Gastrocnemius medialis (tissue), 4 donors: ENCODE measurements around the gene LAMA2. TPM values are rescaled to one million over a fixed set of nuclear protein-coding genes. Genes with fewer than 3 reads are reported as not detected.

Experiments
- ATAC-seq, 2 donors: fragments of 150-250 bp; one replicate each; pipeline ENCODE4 v1.9.1; 2016
- DNase-seq, 2 donors: peaks; one replicate each; pipeline ENCODE4 v3.0.0-alpha.2; 2019
- H3K27ac ChIP-seq, 4 donors: fragments of 200-600 bp; sonication (generic); 1 replicate in 1 of 4; 2 replicates in 3 of 4; pipeline ENCODE4 v1.5.1; 2016 to 2018; ENCODE audit warnings: mild to moderate bottlenecking in 2 of 4, moderate library complexity in 1 of 4
- H3K27me3 ChIP-seq, 3 donors: fragments of 200-600 bp; sonication (generic) in 2 of 3; 1 replicate in 1 of 3; 2 replicates in 2 of 3; pipeline versions ENCODE4 v1.5.1 to v1.6.0; 2016 to 2019; ENCODE audit warnings: mild to moderate bottlenecking in 1 of 3, moderate library complexity in 1 of 3
- H3K36me3 ChIP-seq, 2 donors: fragments of 200-600 bp; sonication (generic) in 1 of 2; one replicate each; pipeline ENCODE4 v1.5.1; 2017 to 2018
- H3K4me1 ChIP-seq, 2 donors: fragments of 200-600 bp; sonication (generic) in 1 of 2; one replicate each; pipeline ENCODE4 v1.5.1; 2016 to 2017; ENCODE audit warnings: mild to moderate bottlenecking in 2 of 2
- H3K4me3 ChIP-seq, 4 donors: fragments of 200-600 bp; sonication (generic) in 3 of 4; 1 replicate in 1 of 4; 2 replicates in 3 of 4; pipeline ENCODE4 v1.5.1; 2016 to 2019; ENCODE audit warnings: mild to moderate bottlenecking in 2 of 4
- H3K9me3 ChIP-seq, 3 donors: fragments of 200-600 bp; sonication (generic) in 2 of 3; 1 replicate in 1 of 3; 2 replicates in 2 of 3; pipeline ENCODE4 v1.5.1; 2016 to 2019
- CTCF ChIP-seq, 5 experiments: fragments of 450-650 bp in 3 of 5; fragments of 200-600 bp in 2 of 5; sonication (generic) in 2 of 5; IDR thresholded peaks in 4 of 5; conservative IDR thresholded peaks in 1 of 5; 1 replicate in 4 of 5; 2 replicates in 1 of 5; pipeline ENCODE4 v1.5.1; 2016 to 2019; ENCODE audit warnings: antibody characterized with exemption in 5 of 5, mild to moderate bottlenecking in 3 of 5, moderate library complexity in 3 of 5
- POLR2A ChIP-seq, 2 donors: fragments of 450-650 bp; IDR thresholded peaks; one replicate each; pipeline ENCODE4 v1.6.1; 2017; ENCODE audit warnings: antibody characterized with exemption in 2 of 2, mild to moderate bottlenecking in 2 of 2, moderate library complexity in 2 of 2
- in situ Hi-C, 4 donors: fragments of 200-750 bp; cut with MboI; loops; one replicate each; pipeline versions ENCODE4 v1.15.0 to v1.8.0; 2017; ENCODE audit warnings: low sequenced_read_pairs in 4 of 4
- intact Hi-C: fragments of 100-400 bp; cut with DNase I; formaldehyde crosslinking; loops from one replicate; pipeline ENCODE4 v1.15.1; 2023; ENCODE audit warnings: low total_unique reads
- total RNA-seq, 4 donors: library from RNA; depleted of rRNA; stranded (reverse); fragments of >200 nt; gene quantifications; one replicate each; pipeline versions ENCODE4 v1.1.0 to v1.2.3, GENCODE V29; 2016

LAMA2 gene
- total RNA-seq, 4 donors from 2014 or later: 52.9 to 113 (median 71.3) TPM

- ATAC-seq: no peak
- in situ Hi-C loops: no loop called here
These were observed 22.2 kb upstream of the LAMA2 start for GRCh38 chr6:128860782-128861181.

DNA sequence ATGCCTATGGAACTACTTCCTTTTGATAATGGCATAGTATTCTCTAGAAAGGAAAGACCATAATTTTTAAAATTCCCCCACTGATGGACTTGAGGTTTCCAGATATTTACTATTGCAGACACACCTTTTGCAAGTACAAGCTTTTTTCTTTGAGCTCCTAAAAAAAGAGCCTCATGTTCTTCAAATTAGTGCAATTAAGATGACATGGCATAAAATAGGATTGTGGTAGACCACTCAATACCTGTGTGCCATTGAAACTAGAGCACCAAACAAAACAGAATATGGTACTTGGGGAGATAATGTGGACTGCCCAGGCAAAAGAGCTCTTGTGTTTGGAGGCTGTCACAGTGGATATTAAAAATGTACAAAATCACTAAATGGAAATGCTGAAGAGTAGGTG, 19.0 kb upstream of the LAMA2 start:
- TF ChIP-seq CTCF (IDR thresholded peaks at IDR 0.05 in 4 of 5, conservative IDR thresholded peaks at IDR 0.05 in 1 of 5) (no peak), POLR2A (IDR thresholded peaks at IDR 0.05) (no peak)
- Histone ChIP-seq H3K4me3 (no peak overlapping the region), H3K4me1 (no peaks in the 10 kb centered on the region), H3K9me3 (peaks cover 0 to 7% (median 0%) of the 10 kb centered on the region in 3 donors), H3K27ac (no peak overlapping the region), H3K36me3 (no peaks in the 10 kb centered on the region), H3K27me3 (no peaks in the 10 kb centered on the region)
- DNase-seq (no peak), ATAC-seq (no peak)
- intact Hi-C loops: no loop called here
- in situ Hi-C loops: no loop called here

More at GRCh38 chr6:128860782-128861181, 22.2 kb upstream of the LAMA2 start:
- Histone ChIP-seq H3K27ac (no peak overlapping the region), H3K27me3 (no peaks in the 10 kb centered on the region), H3K9me3 (peaks cover 0 to 7% (median 0%) of the 10 kb centered on the region in 3 donors), H3K4me1 (no peaks in the 10 kb centered on the region), H3K4me3 (no peak overlapping the region), H3K36me3 (no peaks in the 10 kb centered on the region)
- TF ChIP-seq POLR2A (IDR thresholded peaks at IDR 0.05): no peak
- no peak for TF ChIP-seq CTCF (IDR thresholded peaks at IDR 0.05 in 4 of 5, conservative IDR thresholded peaks at IDR 0.05 in 1 of 5)
- intact Hi-C loops: no loop called here
- no peak for DNase-seq

GRCh38 chr6:128870746-128871145, 12.2 kb upstream of the LAMA2 start:
- H3K36me3 ChIP-seq: no peaks in the 10 kb centered on the region
- ATAC-seq: no peak
- intact Hi-C loops: no loop called here

GRCh38 chr6:128874863-128875262, 8.1 kb upstream of the LAMA2 start:
- H3K4me3 ChIP-seq: no peak overlapping the region
- DNase-seq (no peak), ATAC-seq (no peak)
- no peak overlapping the region for H3K27ac ChIP-seq
- no peaks in the 10 kb centered on the region for H3K27me3 ChIP-seq
- in situ Hi-C loops: no loop called here
- intact Hi-C loops: no loop called here
- TF ChIP-seq POLR2A (IDR thresholded peaks at IDR 0.05) (no peak), CTCF (IDR thresholded peaks at IDR 0.05 in 4 of 5, conservative IDR thresholded peaks at IDR 0.05 in 1 of 5) (no peak)
- no peaks in the 10 kb centered on the region for H3K36me3 ChIP-seq
- H3K9me3 ChIP-seq: no peaks in the 10 kb centered on the region
- no peaks in the 10 kb centered on the region for H3K4me1 ChIP-seq

More at GRCh38 chr6:128870746-128871145, 12.2 kb upstream of the LAMA2 start:
- no peaks in the 10 kb centered on the region for H3K27me3 ChIP-seq
- H3K4me3 ChIP-seq: no peak overlapping the region
- no peak for TF ChIP-seq POLR2A (IDR thresholded peaks at IDR 0.05)
- no peak overlapping the region for H3K27ac ChIP-seq
- no peaks in the 10 kb centered on the region for H3K4me1 ChIP-seq
- no peak for DNase-seq
- H3K9me3 ChIP-seq: no peaks in the 10 kb centered on the region
- in situ Hi-C loops: no loop called here

DNA sequence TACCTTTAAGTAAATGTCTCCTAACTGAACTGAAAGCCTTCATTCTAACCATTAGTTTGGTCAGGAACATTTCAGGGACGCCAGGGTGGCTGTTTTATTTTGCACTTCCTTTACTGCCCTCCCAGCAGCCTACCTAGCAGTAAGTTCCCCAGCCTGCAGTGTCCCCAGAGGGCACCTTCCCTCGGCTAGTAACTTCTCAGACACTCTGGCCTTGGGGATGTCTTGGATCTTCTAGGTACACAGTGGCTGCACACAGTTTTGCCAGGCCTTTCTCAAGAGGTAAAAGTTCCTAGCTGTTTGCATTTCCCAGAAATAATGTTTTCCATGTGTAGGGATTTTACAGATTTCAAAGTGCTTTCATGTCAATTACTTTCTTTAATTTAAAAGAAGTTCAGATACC, 378 bp upstream of the LAMA2 start:
- Histone ChIP-seq H3K4me1 (peaks cover 7 to 8% of the 10 kb centered on the region in 2 donors), H3K27ac (peak overlapping the region; percentile 76 to 85 (median 81)), H3K36me3 (no peaks in the 10 kb centered on the region), H3K9me3 (no peaks in the 10 kb centered on the region), H3K4me3 (peak overlapping the region; percentile 66 to 83 (median 76)), H3K27me3 (no peaks in the 10 kb centered on the region)
- in situ Hi-C loops: no loop called here
- DNase-seq (no peak), ATAC-seq (peak; percentile 25 to 55)
- intact Hi-C loops: loop anchor here (5.0 to 10.0 kb wide), 2 partner anchors 158 to 370 kb away; no protein-coding TSS in a partner anchor
- no peak for TF ChIP-seq CTCF (IDR thresholded peaks at IDR 0.05 in 4 of 5, conservative IDR thresholded peaks at IDR 0.05 in 1 of 5)
- no peak for TF ChIP-seq POLR2A (IDR thresholded peaks at IDR 0.05)
